CD4-positive, alpha-beta T cell treated with Interferon alpha-2 for 1 hour (primary cell): ENCODE measurements around the gene B2M.
"Not testable (repeated sequence)": the region's sequence is repeated elsewhere in the genome, so short reads cannot be mapped to it uniquely, and the experiment has no call there.

Experiments used
- DNase-seq, 2 donors: peaks; one replicate each; pipeline ENCODE4 v3.0.0-alpha.2; 2020 to 2022

The B2M gene

DNA sequence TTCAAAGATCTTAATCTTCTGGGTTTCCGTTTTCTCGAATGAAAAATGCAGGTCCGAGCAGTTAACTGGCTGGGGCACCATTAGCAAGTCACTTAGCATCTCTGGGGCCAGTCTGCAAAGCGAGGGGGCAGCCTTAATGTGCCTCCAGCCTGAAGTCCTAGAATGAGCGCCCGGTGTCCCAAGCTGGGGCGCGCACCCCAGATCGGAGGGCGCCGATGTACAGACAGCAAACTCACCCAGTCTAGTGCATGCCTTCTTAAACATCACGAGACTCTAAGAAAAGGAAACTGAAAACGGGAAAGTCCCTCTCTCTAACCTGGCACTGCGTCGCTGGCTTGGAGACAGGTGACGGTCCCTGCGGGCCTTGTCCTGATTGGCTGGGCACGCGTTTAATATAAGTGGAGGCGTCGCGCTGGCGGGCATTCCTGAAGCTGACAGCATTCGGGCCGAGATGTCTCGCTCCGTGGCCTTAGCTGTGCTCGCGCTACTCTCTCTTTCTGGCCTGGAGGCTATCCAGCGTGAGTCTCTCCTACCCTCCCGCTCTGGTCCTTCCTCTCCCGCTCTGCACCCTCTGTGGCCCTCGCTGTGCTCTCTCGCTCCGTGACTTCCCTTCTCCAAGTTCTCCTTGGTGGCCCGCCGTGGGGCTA, at the start of gene B2M, which contains the start of gene PATL2:
Gene B2M, plus strand, starts transcription at position 422 of the 647 bp plus-strand sequence. Its CDS starts 30 bp downstream, at position 452.
Gene PATL2, minus strand, starts transcription at position 228 of the 647 bp plus-strand sequence. CDS start 34,833 bp downstream, outside the sequence.
- DNase-seq: peak; percentile 96 to 98

DNA sequence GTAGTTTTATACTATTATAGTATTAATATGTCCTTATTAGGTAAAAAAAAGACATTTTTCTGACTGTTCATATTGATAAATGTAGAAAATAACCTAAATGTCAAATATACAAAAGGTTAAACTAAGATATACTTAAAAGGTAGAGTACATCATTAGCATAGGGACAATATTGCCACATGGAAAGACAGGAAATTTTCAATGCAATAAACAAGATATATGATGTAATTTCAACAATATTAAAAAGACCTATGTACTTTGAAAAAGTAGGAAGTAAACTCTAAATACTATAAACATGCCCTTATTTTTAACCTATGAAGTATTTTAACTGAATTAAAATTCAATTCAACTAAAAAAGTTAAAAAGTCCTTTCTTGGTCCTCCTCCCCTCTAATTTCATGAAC, 49.7 kb upstream of the B2M start:
- no peak for DNase-seq

DNA sequence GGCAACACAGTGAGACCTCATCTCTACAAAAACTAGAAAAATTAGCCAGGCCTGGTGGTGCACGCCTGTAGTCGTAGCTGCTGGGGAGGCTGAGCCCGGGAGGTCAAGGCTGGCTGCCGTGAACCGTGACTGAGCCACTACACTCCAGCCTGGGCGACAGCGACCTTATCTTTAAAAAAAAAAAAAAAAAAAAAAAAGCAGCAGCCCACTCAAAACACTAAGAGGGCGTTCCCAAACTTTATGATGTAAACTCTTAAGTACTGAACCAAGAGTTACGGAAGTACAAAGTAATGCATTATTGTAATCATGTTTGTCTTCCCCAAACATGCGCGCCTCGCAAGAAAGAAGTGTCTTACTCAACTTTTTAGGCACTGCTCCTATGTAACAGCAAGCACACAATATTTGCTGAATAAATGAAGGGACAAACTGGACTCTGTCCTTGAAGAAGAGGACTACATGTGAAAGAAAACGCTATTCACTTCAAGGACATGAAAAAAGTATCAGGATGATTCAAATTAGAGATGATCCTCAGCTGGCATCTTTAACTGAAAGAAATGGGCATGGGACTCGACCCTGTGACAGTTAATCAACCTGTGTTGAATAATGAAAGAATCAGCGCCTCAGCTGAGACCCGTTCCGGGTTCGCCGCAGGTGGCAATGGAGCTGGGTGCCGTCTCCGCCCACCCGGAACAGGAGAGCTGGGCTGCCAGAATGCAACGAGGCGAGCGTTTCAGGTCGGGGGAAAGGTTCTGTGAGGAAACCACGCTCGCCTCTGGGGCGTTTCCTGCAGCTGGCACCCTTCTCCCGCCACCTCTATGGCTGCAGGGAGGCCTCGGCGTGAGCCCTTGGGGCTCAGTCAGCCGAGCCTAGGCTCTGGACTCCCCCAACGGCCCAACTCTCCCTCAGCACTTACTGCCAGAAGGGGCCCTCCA, 48.6 kb upstream of the B2M start:
- peak; percentile 88 to 91 for DNase-seq

DNA sequence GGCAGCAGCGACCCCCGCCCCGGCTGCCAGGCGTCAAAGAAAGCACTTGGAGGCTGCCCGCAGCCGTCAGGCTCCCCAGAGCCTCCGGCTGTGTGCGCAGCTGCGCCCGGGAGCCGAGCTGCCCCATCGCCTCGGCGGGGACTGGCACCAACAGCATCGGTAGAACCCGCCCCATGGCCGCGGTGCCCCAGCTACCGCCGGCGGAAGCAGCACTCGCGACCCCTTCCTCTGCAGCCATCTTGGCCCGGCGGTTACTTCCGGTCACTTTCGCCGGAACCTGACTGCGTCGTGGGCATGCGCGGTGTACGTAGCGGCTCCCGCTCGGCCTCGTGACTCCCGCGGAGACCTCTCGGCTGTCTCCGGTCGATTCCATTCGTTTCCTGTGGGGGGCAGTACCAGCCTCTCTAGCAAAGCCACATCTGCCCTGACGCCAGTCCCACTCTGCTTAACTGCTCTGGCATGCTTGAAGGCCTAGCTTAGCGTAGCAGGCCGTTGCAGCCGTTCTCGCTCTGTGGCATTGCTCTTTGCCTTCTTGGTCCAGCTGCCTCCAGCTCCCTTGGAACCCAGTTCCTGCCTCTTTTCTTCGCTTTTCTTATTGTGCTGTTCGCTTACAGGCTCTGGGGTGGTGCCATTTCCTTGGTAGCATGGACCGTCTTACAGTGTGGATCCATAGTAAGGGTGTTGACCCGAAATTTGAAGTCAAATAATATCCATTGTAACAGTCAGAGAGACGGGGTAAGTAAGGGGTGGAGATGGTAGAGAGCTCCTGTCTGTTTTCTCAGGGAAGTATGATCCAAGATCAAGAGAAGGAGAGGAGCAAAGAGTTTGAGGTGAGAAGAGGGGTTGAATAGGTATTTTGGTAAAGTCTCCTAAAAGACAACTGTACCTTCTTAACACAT, 47.7 kb upstream of the B2M start, which contains the start of gene SPG11:
Gene SPG11, minus strand, starts transcription at position 253 of the 899 bp plus-strand sequence. Its CDS starts 15 bp downstream, at position 238.
- DNase-seq: peak; percentile 99

DNA sequence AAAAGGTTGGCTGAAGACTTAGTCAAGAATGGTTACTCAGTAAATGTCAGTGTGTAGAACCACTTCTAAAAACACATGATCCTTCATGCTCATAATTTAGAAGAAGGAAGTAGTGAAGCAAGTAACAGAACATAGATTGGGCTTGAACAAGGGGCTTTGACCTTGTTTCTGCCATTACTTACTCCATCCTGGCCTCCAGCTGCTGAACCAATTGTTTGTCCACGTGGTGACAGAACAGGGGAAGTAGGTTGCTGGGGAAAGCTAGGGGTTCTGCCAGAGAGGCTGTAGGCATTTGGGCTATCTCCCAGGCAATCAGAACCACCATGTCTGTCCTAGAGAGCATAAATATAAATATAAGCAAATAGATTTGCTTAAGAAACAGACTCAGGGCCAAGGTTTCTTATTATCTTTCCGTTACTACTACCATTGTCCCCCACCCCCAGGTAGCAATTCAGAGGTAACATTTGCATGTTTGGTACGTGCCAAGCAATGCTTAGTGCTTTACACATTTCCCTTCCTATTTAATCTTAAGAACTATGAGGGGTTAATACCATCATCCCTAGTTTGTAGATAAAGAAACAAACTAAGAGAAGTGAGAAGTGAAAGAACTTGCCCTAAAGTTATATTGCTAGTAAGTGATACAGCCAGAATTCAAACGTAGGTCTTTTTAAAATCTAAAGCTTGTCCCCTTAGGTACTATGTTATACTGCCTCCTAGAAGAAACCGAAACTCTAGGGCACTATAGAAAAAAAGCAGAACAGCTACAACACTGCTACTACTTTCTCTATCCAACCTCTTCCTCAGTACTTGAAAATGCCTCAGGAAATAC, 44.9 kb upstream of the B2M start:
- peak in 1 of 2 donors; percentile 78 for DNase-seq

DNA sequence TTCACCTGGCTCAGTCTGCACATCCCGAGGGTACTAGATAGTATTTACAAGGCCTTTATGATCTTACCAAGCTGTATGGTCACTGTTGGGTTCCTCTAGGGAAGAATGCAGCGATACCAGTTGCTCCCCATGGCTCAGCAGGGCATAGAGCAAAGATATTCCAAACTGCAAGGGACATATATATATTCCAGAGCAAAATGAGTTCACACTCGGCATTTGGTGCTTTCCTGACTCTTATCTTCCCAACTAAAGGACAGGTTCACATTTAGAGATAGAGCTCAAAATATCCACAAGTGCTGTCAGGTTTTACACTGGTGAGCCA, 44.3 kb upstream of the B2M start:
- no peak for DNase-seq

DNA sequence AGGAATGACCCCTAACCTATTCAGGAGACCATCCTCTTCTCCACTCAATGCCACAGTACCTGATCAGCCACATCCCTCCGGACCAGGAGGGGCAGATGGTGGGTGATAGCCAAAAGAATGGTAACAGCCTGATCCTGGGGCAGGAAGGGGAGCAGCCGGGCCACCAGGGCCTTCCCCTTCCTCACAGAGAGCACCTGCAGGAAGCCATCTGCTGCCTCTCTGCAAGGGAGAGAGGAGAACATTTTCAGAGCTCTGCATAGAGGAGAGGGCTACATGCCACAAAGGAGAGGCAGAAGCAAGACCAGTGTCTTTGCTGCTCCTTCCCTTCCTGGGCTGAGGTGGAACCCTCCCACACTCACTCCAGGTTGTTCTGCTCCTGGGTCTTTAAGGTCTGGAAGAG, 42.4 kb upstream of the B2M start:
- DNase-seq: no peak

DNA sequence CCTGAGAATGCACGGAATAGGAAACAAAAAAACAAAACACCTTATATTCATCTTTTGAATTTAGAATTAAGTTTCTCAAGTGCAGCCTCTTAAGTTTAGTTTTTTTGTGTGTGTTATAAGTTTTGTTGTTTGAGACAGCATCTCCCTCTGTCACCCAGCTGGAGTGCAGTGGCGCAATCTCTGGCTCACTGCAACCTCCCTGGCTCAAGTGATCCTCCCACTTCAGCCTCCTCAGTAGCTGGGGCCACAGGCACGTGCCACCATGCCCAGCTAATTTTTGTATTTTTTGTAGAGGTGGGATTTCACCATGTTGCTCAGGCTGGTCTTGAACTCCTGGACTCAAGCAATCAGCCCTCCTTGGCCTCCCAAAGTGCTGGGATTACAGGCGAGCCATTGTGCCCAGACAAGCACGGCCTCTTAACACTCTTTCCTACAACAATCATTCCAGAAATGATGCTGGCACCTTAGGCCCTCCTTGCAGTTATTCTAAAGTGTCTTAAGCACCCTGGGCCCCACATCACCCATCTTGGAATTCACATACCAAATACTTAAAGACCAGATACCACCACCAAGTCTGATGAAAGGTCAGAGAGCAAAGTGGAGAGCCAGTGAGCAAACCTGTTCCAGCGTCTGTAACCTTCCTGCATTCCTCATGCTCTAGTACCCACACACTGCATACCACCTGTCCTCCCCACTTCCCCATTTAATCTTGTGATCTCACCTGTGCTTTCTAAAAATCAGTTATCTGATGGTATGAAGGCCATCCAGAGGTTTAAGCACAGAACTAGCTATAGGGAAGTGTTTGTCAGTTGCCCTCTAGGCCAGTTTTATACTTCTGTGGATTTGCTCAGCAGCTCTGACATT, 41.0 kb upstream of the B2M start:
- DNase-seq: no peak

DNA sequence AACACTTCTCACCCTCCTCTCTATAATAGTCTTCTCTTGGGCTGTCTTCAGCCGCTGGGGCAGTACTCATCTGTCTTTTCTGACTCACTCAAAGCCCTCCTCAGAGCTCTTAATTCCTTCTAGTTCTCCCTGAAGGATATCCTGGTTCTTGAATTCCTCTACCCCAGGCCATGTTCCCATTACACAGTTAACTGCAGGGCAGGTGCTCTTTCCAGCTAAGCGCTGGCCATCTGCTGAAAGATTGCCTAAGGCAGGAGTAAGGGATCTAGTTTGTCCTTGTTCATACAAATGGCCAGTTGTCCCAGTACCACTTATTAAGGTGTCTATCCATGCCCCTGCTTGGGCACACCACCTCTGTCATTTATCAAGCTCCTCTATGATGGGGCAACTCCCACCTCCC, 37.7 kb upstream of the B2M start:
- DNase-seq: no peak

DNA sequence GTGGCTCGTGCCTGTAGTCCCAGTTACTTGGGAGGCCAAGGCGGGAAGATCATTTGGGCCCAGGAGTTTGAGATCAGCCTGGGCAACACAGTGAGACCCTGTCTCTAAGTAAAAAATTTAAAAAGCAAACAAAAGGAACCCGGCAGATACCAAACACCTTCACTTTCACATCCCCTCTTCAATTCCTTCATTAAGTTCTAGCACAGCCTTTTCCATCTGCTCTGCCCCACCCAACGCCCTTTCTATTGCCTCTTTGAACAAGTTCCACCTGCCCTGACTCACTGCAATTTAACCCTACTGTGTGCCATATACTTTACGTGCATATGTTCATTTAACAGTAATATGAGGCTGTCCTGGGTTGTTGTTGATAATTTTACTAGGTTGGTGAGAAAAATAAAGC, 35.4 kb upstream of the B2M start:
- DNase-seq: no peak

DNA sequence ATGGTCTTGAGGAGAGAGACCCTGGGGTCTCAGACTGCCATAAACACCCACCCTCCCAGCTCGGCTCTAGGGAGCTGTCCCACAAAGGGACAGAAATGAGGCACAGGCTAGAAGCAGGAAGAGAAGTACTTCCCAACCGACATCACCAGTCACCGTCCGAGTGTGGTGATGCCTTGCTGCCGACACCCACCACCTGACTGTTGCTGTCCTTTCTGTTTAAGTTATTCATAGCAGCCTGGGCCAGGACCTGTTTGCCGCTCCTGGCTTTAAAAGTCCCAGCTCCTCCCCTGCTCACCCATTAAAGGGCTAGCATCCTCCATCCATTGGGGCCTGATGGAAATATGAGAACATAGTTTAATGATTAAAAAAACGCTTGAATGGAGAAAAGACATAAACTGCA, 34.6 kb upstream of the B2M start:
- peak; percentile 36 to 60 for DNase-seq

DNA sequence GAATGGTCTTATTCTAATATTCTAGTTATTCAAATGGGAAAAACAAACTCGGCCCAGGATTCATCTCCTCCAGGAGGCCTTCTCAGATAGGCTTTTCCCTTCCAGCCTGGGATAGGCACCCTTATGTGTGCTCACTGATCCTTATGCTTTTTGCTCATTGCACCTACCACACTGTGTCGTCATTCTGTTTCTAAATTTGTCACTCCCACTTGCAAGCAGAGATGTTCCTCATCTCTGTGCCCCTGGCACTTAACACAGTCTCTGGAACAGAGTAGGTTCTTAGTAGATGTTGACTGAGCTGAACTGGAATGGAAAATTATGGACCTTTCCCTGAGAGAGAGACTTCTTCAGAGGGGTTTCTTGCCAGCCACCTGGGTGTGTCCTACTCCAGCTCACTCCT, 29.1 kb upstream of the B2M start:
- DNase-seq: no peak

DNA sequence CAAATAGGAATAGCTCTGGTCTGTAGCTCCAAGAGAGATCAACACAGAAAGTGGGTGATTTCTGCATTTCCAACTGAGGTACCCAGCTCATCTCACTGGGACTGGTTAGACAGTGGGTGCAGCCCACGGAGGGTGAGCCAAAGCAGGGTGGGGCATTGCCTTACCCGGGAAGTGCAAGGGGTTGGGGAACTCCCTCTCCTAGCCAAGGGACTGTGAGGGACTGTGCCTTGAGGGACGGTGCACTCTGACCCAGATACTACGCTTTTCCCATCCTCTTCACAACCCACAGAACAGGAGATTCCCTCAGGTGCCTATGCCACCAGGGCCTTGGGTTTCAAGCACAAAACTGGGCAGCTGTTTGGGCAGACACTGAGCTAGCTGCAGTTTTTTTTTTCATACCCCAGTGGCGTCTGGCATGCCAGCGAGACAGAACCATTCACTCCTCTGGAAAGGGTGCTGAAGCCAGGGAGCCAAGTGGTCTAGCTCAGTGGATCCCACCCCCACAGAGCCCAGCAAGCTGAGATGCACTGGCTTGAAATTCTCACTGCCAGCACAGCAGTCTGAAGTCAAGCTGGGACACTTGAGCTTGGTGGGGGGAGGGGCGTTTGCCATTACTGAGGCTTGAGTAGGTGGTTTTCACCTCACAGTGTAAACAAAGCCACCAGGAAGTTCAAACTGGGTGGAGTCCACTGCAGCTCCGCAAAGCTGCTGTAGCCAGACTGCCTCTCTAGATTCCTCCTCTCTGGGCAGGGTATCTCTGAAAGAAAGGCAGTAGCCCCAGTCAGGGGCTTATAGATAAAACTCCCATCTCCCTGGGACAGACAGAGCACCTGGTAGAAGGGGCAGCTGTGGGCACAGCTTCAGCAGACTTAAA, 28.3 kb upstream of the B2M start:
- DNase-seq: peak; percentile 84 to 88

DNA sequence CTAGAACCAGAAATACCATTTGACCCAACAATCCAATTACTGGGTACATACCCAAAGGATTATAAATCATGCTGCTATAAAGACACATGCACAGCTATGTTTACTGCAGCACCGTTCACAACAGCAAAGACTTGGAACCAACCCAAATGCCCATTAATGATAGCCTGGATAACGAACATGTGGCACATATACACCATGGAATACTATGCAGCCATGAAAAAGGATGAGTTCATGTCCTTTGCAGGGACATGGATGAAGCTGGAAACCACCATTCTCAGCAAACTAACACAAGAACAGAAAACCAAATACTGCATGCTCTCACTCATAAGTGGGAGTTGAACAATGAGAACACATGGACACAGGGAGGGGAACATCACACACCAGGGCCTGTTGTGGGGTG, 22.0 kb upstream of the B2M start:
- DNase-seq: not testable (repeated sequence)

DNA sequence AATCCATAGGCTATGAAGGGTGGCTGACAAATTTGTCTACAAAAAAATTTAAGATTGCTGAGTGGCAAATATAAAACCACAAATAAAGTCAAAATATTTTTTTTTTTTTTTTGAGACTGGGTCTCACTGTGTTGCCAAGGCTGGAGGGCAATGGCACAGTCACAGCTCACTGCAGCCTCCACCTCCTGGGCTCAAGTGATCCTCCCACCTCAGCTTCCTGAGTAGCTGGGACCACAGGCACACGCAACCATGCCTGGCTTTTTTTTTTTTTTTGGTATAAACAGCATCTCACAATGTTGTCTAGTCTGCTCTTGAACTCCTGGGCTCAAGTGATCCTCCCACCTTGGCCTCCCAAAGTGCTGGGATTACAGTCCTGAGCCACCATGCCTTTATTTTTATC, 21.1 kb upstream of the B2M start:
- peak in 1 of 2 donors; percentile 55 for DNase-seq

DNA sequence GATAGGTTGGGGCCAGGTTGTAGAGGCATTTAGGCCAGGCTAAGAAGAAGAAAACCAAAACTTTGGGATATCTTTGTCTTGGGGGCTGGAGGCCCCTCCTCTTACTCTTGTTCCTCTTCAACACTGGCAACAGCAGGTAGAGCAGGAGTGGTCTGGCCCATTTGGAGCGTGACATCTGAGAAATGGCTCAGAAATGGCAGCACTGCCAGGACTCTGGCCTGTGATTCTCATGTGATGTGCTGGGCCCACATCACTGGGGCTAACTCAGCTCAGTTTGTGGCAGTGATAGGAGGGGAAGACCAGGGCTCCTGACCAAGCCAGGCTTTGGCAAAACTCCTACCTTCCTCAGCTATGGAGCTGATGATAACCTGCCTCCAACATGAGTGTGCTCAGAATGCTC, 18.7 kb upstream of the B2M start:
- no peak for DNase-seq

DNA sequence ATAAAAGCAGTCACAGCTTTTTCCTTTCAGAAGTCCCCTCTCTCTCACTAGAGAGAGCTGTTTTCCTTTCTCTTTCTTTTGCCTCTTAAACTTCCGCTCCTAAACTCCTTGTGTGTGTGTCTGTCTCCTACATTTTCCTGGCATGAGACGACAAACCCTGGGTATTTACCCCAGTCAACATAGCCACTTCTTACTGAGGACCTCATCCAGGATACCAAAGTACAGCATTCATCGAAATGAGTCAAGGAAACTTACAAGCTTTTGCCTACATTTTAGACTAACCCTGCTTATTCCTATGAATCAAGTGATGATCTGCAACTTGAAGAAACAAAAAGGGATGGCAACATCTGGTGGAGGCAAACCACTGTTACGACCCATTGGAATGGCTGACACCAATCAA, 16.9 kb upstream of the B2M start:
- DNase-seq: no peak

DNA sequence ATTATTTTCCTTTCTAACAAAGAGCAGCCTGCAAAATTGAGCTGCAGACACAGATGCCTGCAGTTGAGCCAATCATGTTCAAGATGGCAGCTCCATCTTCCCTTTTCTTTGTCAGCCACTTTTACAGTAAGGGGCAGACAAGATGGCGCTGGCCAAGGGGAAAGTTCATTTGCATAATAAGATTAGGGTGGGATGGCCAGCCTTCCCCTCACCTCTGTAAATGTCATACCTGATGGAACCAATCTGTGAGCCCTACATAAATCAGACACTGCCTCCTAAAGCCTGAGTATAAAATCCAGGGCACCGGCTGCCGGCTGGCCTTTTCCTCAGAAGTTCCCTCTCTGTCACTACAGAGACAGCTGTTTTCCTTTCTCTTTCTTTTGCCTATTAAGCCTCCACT, 16.0 kb upstream of the B2M start:
- DNase-seq: no peak

DNA sequence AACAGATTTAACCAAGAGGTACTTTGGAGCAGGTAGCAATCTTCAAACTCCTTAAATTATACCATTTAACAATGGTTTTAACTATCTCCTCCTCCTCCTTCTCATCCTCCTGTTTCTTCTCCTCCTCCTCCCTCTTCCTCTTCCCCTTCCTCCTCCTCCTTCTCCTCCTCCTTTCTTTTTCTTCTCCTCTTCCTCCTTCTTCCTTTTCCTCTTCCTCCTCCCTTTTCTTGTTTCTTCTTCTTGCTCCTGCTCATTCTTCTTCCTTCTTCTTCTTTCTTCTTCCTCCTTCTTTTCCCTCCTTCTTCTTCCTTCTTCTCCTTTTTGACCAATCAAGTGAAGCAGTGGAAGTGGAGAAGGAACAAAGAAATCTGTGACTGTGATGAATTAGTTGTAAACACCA, 14.3 kb upstream of the B2M start:
- DNase-seq: no peak

DNA sequence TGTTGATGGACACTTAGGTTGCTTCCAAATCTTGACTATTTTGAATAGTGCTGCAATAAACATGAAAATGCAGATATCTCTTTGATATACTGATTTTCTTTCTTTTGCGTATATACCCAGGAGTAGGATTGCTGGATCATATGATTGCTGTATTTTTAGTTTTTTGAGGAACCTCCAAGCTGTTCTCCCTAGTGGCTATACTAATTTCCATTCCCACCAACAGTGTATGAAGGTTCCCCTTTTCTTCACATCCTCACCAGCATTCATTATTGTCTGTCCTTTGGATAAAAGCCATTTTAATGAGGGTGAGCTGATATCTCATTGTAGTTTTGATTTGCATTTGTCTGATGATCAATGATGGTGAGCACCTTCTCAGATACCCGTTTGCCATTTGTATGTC, 12.7 kb upstream of the B2M start:
- DNase-seq: no peak
